Endothelial cell of umbilical vein (primary cell): ENCODE data around the gene DLGAP5. TPM values are rescaled to one million over a fixed set of nuclear protein-coding genes. Genes with fewer than 3 reads are reported as not detected.

Experiments used
- BruUV-seq: library from RNA; stranded (reverse); fragments of 400-500 nt; replicated peaks from 2 replicates; lab custom pipeline; 2021; lab: Mats Ljungman, UMichigan
- CTCF ChIA-PET: fragments of 300-600, 350-600 bp; sonication (Branson Sonifier 250); formaldehyde crosslinking; loops from one replicate; lab custom pipeline; 2021; ENCODE audit warnings: antibody characterized with exemption, inconsistent platforms; lab: Charles Lee
- POLR2A ChIA-PET: fragments of 300-600, 350-600 bp; sonication (Branson Sonifier 250); formaldehyde crosslinking; loops from one replicate; lab custom pipeline; 2021; ENCODE audit warnings: antibody characterized with exemption, inconsistent platforms; lab: Charles Lee
- DNase-seq: peaks from one replicate; pipeline ENCODE4 v3.0.0-alpha.2; 2011; ENCODE audit warnings: low read depth, low spot score
- FAIRE-seq: peaks from 2 replicates; lab custom pipeline; 2011; peaks lifted over from hg19 to GRCh38; lab: Jason Lieb, UNC
- H2AFZ ChIP-seq: 2 replicates; pipeline ENCODE4 v1.6.0; 2012; ENCODE audit warnings: low read depth, low read length, control low read depth, inconsistent platforms
- H3K27ac ChIP-seq: 2 replicates; pipeline ENCODE4 v1.5.1; 2011; ENCODE audit warnings: low read depth, mild to moderate bottlenecking, control low read depth, low read length, moderate library complexity; ENCODE audit not compliant: insufficient read depth
- H3K27me3 ChIP-seq, 2 experiments: 2 replicates each; pipeline versions ENCODE4 v1.6.0 to v1.6.1; 2011; ENCODE audit warnings: low read length in 2 of 2, mixed read lengths in 1 of 2; ENCODE audit not compliant: control insufficient read depth in 2 of 2, insufficient read depth in 2 of 2
- H3K36me3 ChIP-seq, 2 experiments: 2 replicates in 1 of 2; 3 replicates in 1 of 2; pipeline ENCODE4 v1.5.1; 2011; ENCODE audit warnings: low read length in 2 of 2, mild to moderate bottlenecking in 1 of 2, moderate library complexity in 1 of 2; ENCODE audit not compliant: control insufficient read depth in 2 of 2, insufficient read depth in 2 of 2; ENCODE audit errors: extremely low read depth in 1 of 2
- H3K4me1 ChIP-seq: 3 replicates; pipeline ENCODE4 v1.5.1; 2011; ENCODE audit warnings: mild to moderate bottlenecking, low read length; ENCODE audit not compliant: control insufficient read depth, insufficient read depth; ENCODE audit errors: extremely low read depth
- H3K4me2 ChIP-seq: 2 replicates; pipeline ENCODE4 v1.6.1; 2011; ENCODE audit warnings: low read length, control low read depth, mixed read lengths; ENCODE audit not compliant: insufficient read depth
- H3K4me3 ChIP-seq, 3 experiments: fragments of 200-600 bp in 1 of 3; sonication (generic), shearing (Covaris generic) in 1 of 3; replicated peaks in 1 of 3; 2 replicates each; pipeline ENCODE4 v1.5.1; 2011 to 2016; ENCODE audit warnings: control low read depth in 3 of 3, low read length in 3 of 3, mild to moderate bottlenecking in 2 of 3, inconsistent platforms in 1 of 3, low read depth in 1 of 3, moderate library complexity in 1 of 3; ENCODE audit not compliant: insufficient read depth in 1 of 3
- H3K79me2 ChIP-seq: 2 replicates; pipeline ENCODE4 v1.6.0; 2012; ENCODE audit warnings: low read length, inconsistent platforms; ENCODE audit not compliant: control insufficient read depth, insufficient read depth
- H3K9ac ChIP-seq: replicated peaks from 2 replicates; pipeline ENCODE3; 2011; ENCODE audit warnings: low read length, control low read depth; ENCODE audit not compliant: insufficient read depth; ENCODE audit errors: extremely low read depth
- H3K9me1 ChIP-seq: replicated peaks from 3 replicates; pipeline ENCODE4 v1.6.0; 2011; ENCODE audit warnings: mild to moderate bottlenecking, low read length; ENCODE audit not compliant: control insufficient read depth, insufficient read depth; ENCODE audit errors: extremely low read depth
- H3K9me3 ChIP-seq: replicated peaks from 2 replicates; pipeline ENCODE4 v1.5.1; 2012; ENCODE audit warnings: low read length, inconsistent platforms; ENCODE audit not compliant: control insufficient read depth, insufficient read depth
- H4K20me1 ChIP-seq: replicated peaks from 2 replicates; pipeline ENCODE3; 2011; ENCODE audit warnings: mild to moderate bottlenecking, low read length; ENCODE audit not compliant: control insufficient read depth, insufficient read depth; ENCODE audit errors: extremely low read depth
- CTCF ChIP-seq, 2 donors: IDR thresholded peaks; 1 replicate in 1 of 2; 2 replicates in 1 of 2; pipeline ENCODE4 v1.5.1; 2011; ENCODE audit warnings: low read length in 2 of 2, mild to moderate bottlenecking in 2 of 2, moderate library complexity in 2 of 2, control low read depth in 1 of 2, inconsistent platforms in 1 of 2, low read depth in 1 of 2; ENCODE audit not compliant: insufficient read depth in 1 of 2; ENCODE audit errors: extremely low read depth in 1 of 2
- EZH2 ChIP-seq: IDR thresholded peaks from 2 replicates; pipeline ENCODE4 v1.6.1; 2012; ENCODE audit warnings: borderline replicate concordance, low read depth, mild to moderate bottlenecking, moderate library complexity, low read length, inconsistent platforms; ENCODE audit not compliant: severe bottlenecking
- FOS ChIP-seq: IDR thresholded peaks from 2 replicates; pipeline ENCODE4 v1.6.1; 2011; ENCODE audit warnings: mild to moderate bottlenecking, low read length, moderate library complexity, borderline replicate concordance; ENCODE audit not compliant: insufficient read depth
- GATA2 ChIP-seq: IDR thresholded peaks from 2 replicates; pipeline ENCODE4 v1.7.0; 2011; ENCODE audit warnings: low read depth, mild to moderate bottlenecking, moderate library complexity, mixed read lengths, low read length; ENCODE audit not compliant: insufficient read length, insufficient read depth
- JUN ChIP-seq: IDR thresholded peaks from 2 replicates; pipeline ENCODE4 v1.6.1; 2011; ENCODE audit warnings: borderline replicate concordance, low read depth; ENCODE audit not compliant: insufficient read length, insufficient read depth
- MAX ChIP-seq: IDR thresholded peaks from 2 replicates; pipeline ENCODE4 v1.6.1; 2011; ENCODE audit not compliant: insufficient read depth, insufficient read length
- MYC ChIP-seq: IDR thresholded peaks from one replicate; pipeline ENCODE4 v1.6.1; 2011; ENCODE audit warnings: mild to moderate bottlenecking, low read depth, low read length
- POLR2A ChIP-seq: IDR thresholded peaks from 2 replicates; pipeline ENCODE4 v1.6.1; 2012; ENCODE audit warnings: low read depth, mild to moderate bottlenecking, control low read depth, low read length
- POLR2AphosphoS5 ChIP-seq: IDR thresholded peaks from 2 replicates; pipeline ENCODE4 v1.6.1; 2012; ENCODE audit warnings: low read depth, mild to moderate bottlenecking, control low read depth, low read length, moderate library complexity; ENCODE audit not compliant: insufficient read depth
- dilution Hi-C: fragments of 300-500 bp; cut with MboI; formaldehyde crosslinking; loops from one replicate; pipeline ENCODE4 v1.15.0; 2019; ENCODE audit warnings: low sequenced_read_pairs; ENCODE audit not compliant: extremely low pct_ligation_motif_present
- intact Hi-C: fragments of 100-400 bp; cut with micrococcal nuclease; formaldehyde crosslinking; loops from one replicate; pipeline ENCODE4 v1.10.0; 2022
- polyA plus RNA-seq, 4 experiments: library from polyadenylated mRNA; depleted of rRNA in 3 of 4; stranded (reverse) in 3 of 4; unstranded in 1 of 4; fragments of >200 nt; gene quantifications; 2 replicates each; pipeline versions ENCODE4 v1.2.1 to v1.2.3, GENCODE V29; 2011 to 2012; ENCODE audit warnings: missing spikeins in 1 of 4
- total RNA-seq: library from RNA; stranded (reverse); gene quantifications from 2 replicates; pipeline ENCODE4 v1.2.3, GENCODE V29; 2021

DLGAP5 gene
- total and polyA plus RNA-seq, 2 donors (not counting 3 experiments of a cell fraction or from before 2014, with no cell fraction given): 8.3 to 83.2 TPM

GRCh38 chr14:55151601-55152000 is 39.8 kb downstream of the DLGAP5 start:
- Histone ChIP-seq H2AFZ (no peak overlapping the region), H3K27me3 (no peaks in the 10 kb centered on the region), H3K9me1 (no peaks in the 10 kb centered on the region), H3K4me2 (no peak overlapping the region), H3K36me3 (peaks cover 1 to 20% of the 10 kb centered on the region in 2 experiments), H3K4me1 (no peaks in the 10 kb centered on the region), H3K9ac (no peak overlapping the region), H3K27ac (no peak overlapping the region), H3K9me3 (no peaks in the 10 kb centered on the region), H3K4me3 (no peak overlapping the region), H4K20me1 (no peaks in the 10 kb centered on the region), H3K79me2 (no peaks in the 10 kb centered on the region)
- BruUV-seq: no TSS peak
- ChIA-PET POLR2A (interaction anchor here (0.6 kb wide), 1 partner anchor 13 kb away, joined by 3 read pairs; no protein-coding TSS in a partner anchor), CTCF (interaction anchor here (2.1 to 3.0 kb wide), 2 partner anchors 9 to 60 kb away, joined by 6 to 16 read pairs; no protein-coding TSS in a partner anchor)
- TF ChIP-seq POLR2AphosphoS5 (no peak), MAX (no peak), MYC (no peak), POLR2A (no peak), JUN (no peak), FOS (no peak), CTCF (IDR thresholded peaks at IDR 0.05; ENCODE audit: extremely low read depth in 1 of 2, insufficient read depth in 1 of 2, low read depth in 1 of 2, low read length in 2 of 2) (no peak), EZH2 (no peak), GATA2 (no peak)
- FAIRE-seq (no peak), DNase-seq (no peak)
- intact Hi-C loops: no loop called here
- dilution Hi-C loops: no loop called here
